OCI-M2 (cell line): ENCODE data around the gene GSPT1.
"Not testable (repeated sequence)": the region's sequence is repeated elsewhere in the genome, so short reads cannot be mapped to it uniquely, and the experiment has no call there.

ENCODE experiments used
- DNase-seq: peaks from one replicate; lab custom pipeline; 2025; ENCODE audit not compliant: unreplicated experiment; lab: John Stamatoyannopoulos, UW

Gene GSPT1

GRCh38 chr16:11915644-11916523 is at the start of gene GSPT1:
TSS of gene GSPT1 (minus strand) at chr16:11915956. CDS start at chr16:11915720, 236 bp downstream.
- DNase-seq = peak; percentile 64

- DNase-seq = no peak
Observed at GRCh38 chr16:11964761-11965551, 49.2 kb upstream of the GSPT1 start, which contains the start of gene TNFRSF17. TSS of gene TNFRSF17 (plus strand) at chr16:11965210. CDS start at chr16:11965325, 115 bp downstream.

- DNase-seq = no peak
Observed at GRCh38 chr16:11963706-11964105, 48.0 kb upstream of the GSPT1 start.

GRCh38 chr16:11962978-11963377 is 47.2 kb upstream of the GSPT1 start:
- DNase-seq = not testable (repeated sequence)

GRCh38 chr16:11962457-11962856 is 46.7 kb upstream of the GSPT1 start:
- not testable (repeated sequence) for DNase-seq

GRCh38 chr16:11957591-11958395 is 42.0 kb upstream of the GSPT1 start:
- DNase-seq = no peak

GRCh38 chr16:11956558-11956957 is 40.8 kb upstream of the GSPT1 start:
- DNase-seq = no peak

- DNase-seq = no peak
Observed at GRCh38 chr16:11955713-11956123, 40.0 kb upstream of the GSPT1 start.

- not testable (repeated sequence) for DNase-seq
Observed at GRCh38 chr16:11953576-11953975, 37.8 kb upstream of the GSPT1 start.

- DNase-seq = no peak
Observed at GRCh38 chr16:11950388-11950787, 34.6 kb upstream of the GSPT1 start.

GRCh38 chr16:11949527-11949926 is 33.8 kb upstream of the GSPT1 start:
- DNase-seq = no peak

- DNase-seq = no peak
Observed at GRCh38 chr16:11948819-11949218, 33.1 kb upstream of the GSPT1 start.

- DNase-seq = no peak
Observed at GRCh38 chr16:11946433-11946832, 30.7 kb upstream of the GSPT1 start.

GRCh38 chr16:11941945-11942344 is 26.2 kb upstream of the GSPT1 start, which contains the start of gene NPIPB2:
TSS of gene NPIPB2 (minus strand) at chr16:11942045. CDS start at chr16:11942045, 0 bp downstream.
- DNase-seq = not testable (repeated sequence)

- not testable (repeated sequence) for DNase-seq
Observed at GRCh38 chr16:11927350-11927749, 11.6 kb upstream of the GSPT1 start.

GRCh38 chr16:11924046-11924445 is 8.3 kb upstream of the GSPT1 start:
- not testable (repeated sequence) for DNase-seq

- no peak for DNase-seq
Observed at GRCh38 chr16:11916524-11917285, 949 bp upstream of the GSPT1 start.

- no peak for DNase-seq
Observed at GRCh38 chr16:11915114-11915643, 577 bp downstream of the GSPT1 start.

GRCh38 chr16:11914210-11915113 is 1.3 kb downstream of the GSPT1 start:
- no peak for DNase-seq
